Keratinocyte (primary cell): ENCODE measurements around the gene MDM2. TPM values are rescaled to one million over a fixed set of nuclear protein-coding genes. Genes with fewer than 3 reads are reported as not detected.

ENCODE experiments used
- DNase-seq: peaks from one replicate; pipeline ENCODE4 v3.0.0-alpha.2; 2011; ENCODE audit warnings: low read depth, missing footprints, low spot score
- FAIRE-seq: peaks from 2 replicates; lab custom pipeline; 2011; peaks lifted over from hg19 to GRCh38; lab: Jason Lieb, UNC
- H2AFZ ChIP-seq: 2 replicates; pipeline ENCODE4 v1.6.0; 2012; ENCODE audit warnings: low read length, control low read depth, inconsistent platforms; ENCODE audit not compliant: control insufficient read depth
- H3K27ac ChIP-seq: 2 replicates; pipeline ENCODE4 v1.5.1; 2011; ENCODE audit warnings: low read length; ENCODE audit not compliant: control insufficient read depth, insufficient read depth
- H3K27me3 ChIP-seq: 3 replicates; pipeline ENCODE4 v1.6.0; 2011; ENCODE audit warnings: low read length; ENCODE audit not compliant: control insufficient read depth, insufficient read depth; ENCODE audit errors: extremely low read depth
- H3K36me3 ChIP-seq, 2 experiments: 2 replicates in 1 of 2; 3 replicates in 1 of 2; pipeline ENCODE4 v1.5.1; 2011; ENCODE audit warnings: low read length in 2 of 2, mild to moderate bottlenecking in 1 of 2; ENCODE audit not compliant: control insufficient read depth in 2 of 2, insufficient read depth in 2 of 2; ENCODE audit errors: extremely low read depth in 1 of 2
- H3K4me1 ChIP-seq: 3 replicates; pipeline ENCODE4 v1.5.1; 2011; ENCODE audit warnings: low read length; ENCODE audit not compliant: control insufficient read depth, insufficient read depth; ENCODE audit errors: extremely low read depth
- H3K4me2 ChIP-seq: 3 replicates; pipeline ENCODE4 v1.6.0; 2011; ENCODE audit warnings: low read depth, low read length; ENCODE audit not compliant: control insufficient read depth, insufficient read depth; ENCODE audit errors: extremely low read depth
- H3K4me3 ChIP-seq, 3 experiments: fragments of 200-600 bp in 1 of 3; sonication (generic) in 1 of 3; 2 replicates in 2 of 3; 3 replicates in 1 of 3; pipeline ENCODE4 v1.5.1; 2011 to 2016; ENCODE audit warnings: low read length in 3 of 3, mild to moderate bottlenecking in 3 of 3, control low read depth in 2 of 3, inconsistent platforms in 1 of 3, low read depth in 1 of 3, mixed read lengths in 1 of 3, mixed run types in 1 of 3, moderate library complexity in 1 of 3; ENCODE audit not compliant: control insufficient read depth in 2 of 3, insufficient read depth in 2 of 3; ENCODE audit errors: extremely low read depth in 1 of 3
- H3K79me2 ChIP-seq: 2 replicates; pipeline ENCODE4 v1.6.0; 2012; ENCODE audit warnings: low read length; ENCODE audit not compliant: control insufficient read depth, insufficient read depth
- H3K9ac ChIP-seq: 3 replicates; pipeline ENCODE4 v1.6.0; 2011; ENCODE audit warnings: low read length; ENCODE audit not compliant: control insufficient read depth, insufficient read depth; ENCODE audit errors: extremely low read depth
- H3K9me1 ChIP-seq: 3 replicates; pipeline ENCODE4 v1.6.0; 2011; ENCODE audit warnings: low read length; ENCODE audit not compliant: control insufficient read depth, insufficient read depth; ENCODE audit errors: extremely low read depth
- H3K9me3 ChIP-seq: 2 replicates; pipeline ENCODE4 v1.5.1; 2012; ENCODE audit warnings: low read depth, low read length; ENCODE audit not compliant: control insufficient read depth
- H4K20me1 ChIP-seq: 3 replicates; pipeline ENCODE4 v1.6.0; 2011; ENCODE audit warnings: low read length; ENCODE audit not compliant: control insufficient read depth, insufficient read depth; ENCODE audit errors: extremely low read depth
- EZH2 ChIP-seq: IDR thresholded peaks from one replicate; pipeline ENCODE4 v1.6.1; 2012; ENCODE audit warnings: inconsistent platforms, mild to moderate bottlenecking, low read length, moderate library complexity
- dilution Hi-C: fragments of 300-500 bp; cut with MboI; formaldehyde crosslinking; loops from one replicate; pipeline ENCODE4 v1.7.0; 2020; ENCODE audit warnings: low sequenced_read_pairs; ENCODE audit not compliant: extremely low pct_ligation_motif_present
- polyA plus RNA-seq, 5 experiments: library from polyadenylated mRNA; depleted of rRNA in 3 of 5; stranded (reverse) in 3 of 5; stranded (forward) in 1 of 5; unstranded in 1 of 5; fragments of >200 nt; gene quantifications; 1 replicate in 1 of 5; 2 replicates in 3 of 5; 3 replicates in 1 of 5; pipeline versions ENCODE4 v1.2.1 to v1.2.3, GENCODE V29; 2011 to 2012; ENCODE audit warnings: missing spikeins in 2 of 5, low read depth in 1 of 5, low replicate concordance in 1 of 5
- TF ChIP-seq, protein P1 (sequence below), 3 experiments: IDR thresholded peaks in 1 of 3; conservative IDR thresholded peaks in 1 of 3; optimal IDR thresholded peaks in 1 of 3; 2 replicates in 2 of 3; 3 replicates in 1 of 3; pipeline versions ENCODE3 to v1.5.1; 2011; ENCODE audit warnings: low read length in 3 of 3, mild to moderate bottlenecking in 3 of 3, moderate library complexity in 2 of 3, control low read depth in 1 of 3, inconsistent platforms in 1 of 3; ENCODE audit not compliant: insufficient read depth in 2 of 3; ENCODE audit errors: extremely low read depth in 1 of 3

Gene MDM2
- polyA plus RNA-seq, 1 donor (not counting 4 experiments of a cell fraction or from before 2014, with no cell fraction given), result 55.0 TPM

DNA sequence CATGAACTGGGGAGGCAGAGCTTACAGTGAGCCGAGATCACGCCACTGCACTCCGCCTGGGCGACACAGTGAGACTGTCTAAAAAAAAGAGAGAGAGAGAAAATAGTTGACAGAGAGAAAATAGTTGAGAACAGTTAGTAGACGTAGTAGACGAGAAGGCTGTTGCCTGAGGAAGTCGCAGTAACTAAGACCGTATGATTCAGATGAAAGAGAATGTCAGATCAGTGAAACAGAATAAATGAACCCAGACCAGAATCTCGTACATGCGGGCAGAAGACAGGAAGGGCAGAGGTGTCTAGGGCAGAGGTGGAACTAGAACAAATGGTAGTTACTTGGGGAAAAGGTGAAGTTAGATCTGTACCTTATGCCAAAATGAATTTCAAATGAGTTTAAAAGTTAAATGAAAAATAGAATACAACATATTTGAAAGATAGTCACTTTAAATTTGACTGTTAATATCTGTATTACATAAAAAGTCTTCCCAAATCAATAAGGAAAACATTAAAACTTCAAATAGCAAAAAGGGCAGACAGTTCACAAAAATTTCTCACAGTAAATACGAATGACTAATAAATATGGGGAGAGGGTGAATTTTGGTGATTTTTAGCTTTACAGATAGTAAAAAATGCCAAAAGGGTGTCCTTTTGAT, 17.7 kb downstream of the MDM2 start:
- Histone ChIP-seq H2AFZ (no peak overlapping the region), H4K20me1 (no peaks in the 10 kb centered on the region), H3K27me3 (no peaks in the 10 kb centered on the region), H3K79me2 (peaks cover 11% of the 10 kb centered on the region), H3K4me3 (no peak overlapping the region), H3K9me1 (no peaks in the 10 kb centered on the region), H3K9ac (no peak overlapping the region), H3K27ac (no peak overlapping the region), H3K9me3 (no peaks in the 10 kb centered on the region), H3K36me3 (peaks cover 15 to 36% of the 10 kb centered on the region in 2 experiments), H3K4me2 (no peak overlapping the region), H3K4me1 (no peaks in the 10 kb centered on the region)
- dilution Hi-C loops, result no loop called here
- DNase-seq (no peak), FAIRE-seq (no peak)
- no peak for TF ChIP-seq EZH2
- TF ChIP-seq, protein P1, sequence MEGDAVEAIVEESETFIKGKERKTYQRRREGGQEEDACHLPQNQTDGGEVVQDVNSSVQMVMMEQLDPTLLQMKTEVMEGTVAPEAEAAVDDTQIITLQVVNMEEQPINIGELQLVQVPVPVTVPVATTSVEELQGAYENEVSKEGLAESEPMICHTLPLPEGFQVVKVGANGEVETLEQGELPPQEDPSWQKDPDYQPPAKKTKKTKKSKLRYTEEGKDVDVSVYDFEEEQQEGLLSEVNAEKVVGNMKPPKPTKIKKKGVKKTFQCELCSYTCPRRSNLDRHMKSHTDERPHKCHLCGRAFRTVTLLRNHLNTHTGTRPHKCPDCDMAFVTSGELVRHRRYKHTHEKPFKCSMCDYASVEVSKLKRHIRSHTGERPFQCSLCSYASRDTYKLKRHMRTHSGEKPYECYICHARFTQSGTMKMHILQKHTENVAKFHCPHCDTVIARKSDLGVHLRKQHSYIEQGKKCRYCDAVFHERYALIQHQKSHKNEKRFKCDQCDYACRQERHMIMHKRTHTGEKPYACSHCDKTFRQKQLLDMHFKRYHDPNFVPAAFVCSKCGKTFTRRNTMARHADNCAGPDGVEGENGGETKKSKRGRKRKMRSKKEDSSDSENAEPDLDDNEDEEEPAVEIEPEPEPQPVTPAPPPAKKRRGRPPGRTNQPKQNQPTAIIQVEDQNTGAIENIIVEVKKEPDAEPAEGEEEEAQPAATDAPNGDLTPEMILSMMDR (optimal IDR thresholded peaks at IDR 0.05 in 1 of 3, IDR thresholded peaks at IDR 0.05 in 1 of 3, conservative IDR thresholded peaks at IDR 0.05 in 1 of 3; ENCODE audit: extremely low read depth in 1 of 3, insufficient read depth in 2 of 3, low read length in 3 of 3), result no peak

DNA sequence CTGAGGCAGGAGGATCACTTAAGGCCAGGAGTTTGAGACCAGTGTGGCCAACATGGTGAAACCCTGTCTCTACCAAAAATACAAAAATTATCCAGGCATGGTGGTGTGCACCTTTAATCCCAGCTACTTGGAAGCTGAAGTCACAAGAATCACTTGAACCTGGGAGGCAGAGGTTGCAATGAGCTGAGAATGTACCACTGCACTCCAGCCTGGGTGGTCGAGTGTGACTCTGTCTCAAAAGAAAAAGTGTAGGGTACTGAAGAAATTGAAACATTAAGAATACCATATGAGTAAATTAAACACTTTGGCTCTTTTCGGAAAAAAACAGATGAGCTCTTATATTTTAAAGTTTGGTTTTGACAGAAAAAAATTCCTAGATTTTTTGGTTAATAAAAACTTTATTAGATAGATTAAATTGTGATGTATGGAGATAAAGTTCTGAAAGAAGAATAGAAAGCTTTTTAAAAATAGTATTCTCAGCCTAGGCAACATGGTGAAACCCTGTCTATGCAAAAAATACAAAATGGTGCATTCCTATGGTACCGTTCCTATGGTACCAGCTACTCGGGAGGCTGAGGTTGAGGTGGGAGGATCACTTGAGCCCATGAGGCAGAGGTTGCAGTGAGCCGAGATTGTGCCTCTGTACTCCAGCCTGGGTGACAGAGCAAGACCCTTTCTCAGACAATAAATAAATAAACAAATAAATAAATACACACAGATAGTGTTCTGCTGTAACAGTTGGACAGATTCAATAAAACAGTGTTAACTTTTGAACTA, 20.1 kb downstream of the MDM2 start:
- Histone ChIP-seq H3K4me2 (no peak overlapping the region), H3K9me1 (no peaks in the 10 kb centered on the region), H3K4me3 (no peak overlapping the region), H3K4me1 (no peaks in the 10 kb centered on the region), H3K36me3 (peaks cover 16 to 34% of the 10 kb centered on the region in 2 experiments), H4K20me1 (no peaks in the 10 kb centered on the region), H3K27ac (peak overlapping the region; percentile 39), H3K79me2 (peaks cover 10% of the 10 kb centered on the region), H3K9ac (no peak overlapping the region), H3K27me3 (no peaks in the 10 kb centered on the region), H3K9me3 (no peaks in the 10 kb centered on the region), H2AFZ (no peak overlapping the region)
- FAIRE-seq (no peak), DNase-seq (no peak)
- dilution Hi-C loops, result no loop called here
- TF ChIP-seq, protein P1 (optimal IDR thresholded peaks at IDR 0.05 in 1 of 3, IDR thresholded peaks at IDR 0.05 in 1 of 3, conservative IDR thresholded peaks at IDR 0.05 in 1 of 3; ENCODE audit: extremely low read depth in 1 of 3, insufficient read depth in 2 of 3, low read length in 3 of 3), result no peak
- TF ChIP-seq EZH2, result no peak
